Neuron (in vitro differentiated cells): Measurements from ENCODE around the gene SLF2.
A peak's percentile ranks its signal among the peaks of the same experiment; 100 is the strongest.

Experiments
- H2AFZ ChIP-seq: one replicate; pipeline ENCODE4 v1.6.1; 2013; ENCODE audit warnings: low read depth, mild to moderate bottlenecking, inconsistent platforms, low read length, moderate library complexity
- H3K27me3 ChIP-seq: one replicate; pipeline ENCODE4 v1.6.1; 2013; ENCODE audit warnings: low read length; ENCODE audit not compliant: insufficient read depth
- H3K36me3 ChIP-seq: one replicate; pipeline ENCODE4 v1.6.1; 2013; ENCODE audit warnings: low read length; ENCODE audit not compliant: insufficient read depth
- H3K4me1 ChIP-seq: one replicate; pipeline ENCODE4 v1.6.1; 2013; ENCODE audit warnings: low read length; ENCODE audit not compliant: insufficient read depth
- H3K4me3 ChIP-seq: 2 replicates; pipeline ENCODE4 v1.5.1; 2013; ENCODE audit warnings: mild to moderate bottlenecking, low read length, moderate library complexity
- H3K9me3 ChIP-seq: one replicate; pipeline ENCODE4 v1.6.1; 2013; ENCODE audit warnings: low read length

SLF2 gene

DNA sequence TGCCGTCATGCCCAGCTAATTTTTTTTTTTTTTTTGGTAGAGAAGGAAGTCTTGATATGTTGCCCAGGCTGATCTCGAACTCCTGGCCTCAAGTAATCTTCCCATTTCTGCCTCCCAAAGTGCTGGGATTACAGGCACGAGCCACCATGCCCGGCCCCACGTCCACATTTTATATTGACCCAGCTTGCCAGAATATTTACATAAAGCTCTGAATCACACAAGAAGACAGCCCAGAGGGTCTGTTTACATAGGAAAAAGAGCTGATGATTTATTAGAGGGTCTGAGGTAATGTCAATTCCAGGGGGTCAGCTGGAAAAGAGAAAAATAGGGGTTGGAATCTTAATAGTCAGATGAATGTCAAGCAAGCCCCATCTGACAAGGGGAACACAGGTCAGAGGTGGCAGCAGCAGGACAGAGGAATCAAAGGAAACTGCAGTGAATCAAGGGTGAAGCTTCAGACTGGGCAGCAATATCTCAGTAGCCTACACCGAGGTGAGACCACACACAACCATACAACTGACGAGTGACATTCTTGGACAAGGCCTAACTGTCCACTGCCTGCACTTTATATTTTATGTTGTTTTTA, 15.8 kb upstream of the SLF2 start:
- Histone ChIP-seq H2AFZ (no peak overlapping the region), H3K36me3 (no peaks in the 10 kb centered on the region), H3K4me3 (no peak overlapping the region), H3K4me1 (peaks cover 8% of the 10 kb centered on the region), H3K9me3 (no peaks in the 10 kb centered on the region), H3K27me3 (peaks cover 3% of the 10 kb centered on the region)

GRCh38 chr10:100897976-100898375, 14.8 kb upstream of the SLF2 start:
- Histone ChIP-seq H3K27me3 (peaks cover 3% of the 10 kb centered on the region), H2AFZ (no peak overlapping the region), H3K4me3 (no peak overlapping the region), H3K36me3 (no peaks in the 10 kb centered on the region), H3K9me3 (no peaks in the 10 kb centered on the region), H3K4me1 (peaks cover 8% of the 10 kb centered on the region)

DNA sequence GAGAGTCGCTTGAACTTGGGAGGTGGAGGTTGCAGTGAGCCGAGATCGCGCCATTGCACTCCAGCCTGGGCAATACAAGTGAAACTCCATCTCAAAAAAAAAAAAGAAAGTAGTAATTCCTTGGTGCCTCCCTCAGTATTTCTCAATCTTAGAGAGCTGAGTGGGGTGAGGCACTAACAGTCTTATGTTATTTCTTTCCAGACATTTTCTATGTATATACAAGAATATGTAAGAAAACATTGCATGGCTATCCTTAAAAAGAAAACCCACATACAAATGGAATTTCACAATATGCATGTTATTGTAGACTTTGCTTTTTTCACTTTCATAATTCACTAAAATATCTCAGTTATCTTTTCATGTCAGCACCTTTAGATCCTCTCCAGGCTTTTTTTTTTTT, 13.6 kb upstream of the SLF2 start:
- no peaks in the 10 kb centered on the region for H3K36me3 ChIP-seq
- no peak overlapping the region for H3K4me3 ChIP-seq
- no peak overlapping the region for H2AFZ ChIP-seq
- H3K4me1 ChIP-seq = peaks cover 8% of the 10 kb centered on the region
- H3K9me3 ChIP-seq = no peaks in the 10 kb centered on the region
- H3K27me3 ChIP-seq = peaks cover 3% of the 10 kb centered on the region

GRCh38 chr10:100901051-100901450, 11.7 kb upstream of the SLF2 start:
- Histone ChIP-seq H2AFZ (no peak overlapping the region), H3K4me3 (no peak overlapping the region), H3K36me3 (no peaks in the 10 kb centered on the region), H3K9me3 (no peaks in the 10 kb centered on the region), H3K27me3 (peaks cover 3% of the 10 kb centered on the region), H3K4me1 (peaks cover 8% of the 10 kb centered on the region)

DNA sequence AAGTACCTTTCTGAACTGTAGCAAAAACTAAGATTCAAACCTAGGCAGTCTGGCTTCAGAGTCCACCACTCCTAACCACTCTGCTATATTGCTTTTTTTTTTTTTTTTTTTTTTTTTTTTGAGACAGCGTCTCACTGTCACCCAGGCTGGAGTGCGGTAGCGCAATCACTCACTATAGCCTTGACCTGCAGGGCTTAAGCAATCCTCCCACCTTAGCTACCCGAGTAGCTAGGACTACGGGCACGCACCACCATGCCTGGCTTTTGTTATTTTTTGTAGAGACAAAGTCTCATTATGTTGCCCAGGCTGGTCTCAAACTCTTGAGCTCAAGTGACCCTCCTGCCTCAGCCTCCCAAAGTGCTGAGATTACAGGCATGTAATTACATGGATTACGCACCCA, 10.1 kb upstream of the SLF2 start:
- H3K9me3 ChIP-seq = no peaks in the 10 kb centered on the region

GRCh38 chr10:100904917-100905316, 7.8 kb upstream of the SLF2 start:
- Histone ChIP-seq H3K36me3 (no peaks in the 10 kb centered on the region), H3K4me3 (no peak overlapping the region), H3K9me3 (no peaks in the 10 kb centered on the region), H3K27me3 (peaks cover 1% of the 10 kb centered on the region), H3K4me1 (peaks cover 7% of the 10 kb centered on the region), H2AFZ (no peak overlapping the region)

More for the DNA sequence above, 10.1 kb upstream of the SLF2 start:
- Histone ChIP-seq H2AFZ (no peak overlapping the region), H3K36me3 (no peaks in the 10 kb centered on the region), H3K4me3 (no peak overlapping the region), H3K4me1 (no peaks in the 10 kb centered on the region), H3K27me3 (peaks cover 3% of the 10 kb centered on the region)

- Histone ChIP-seq H3K9me3 (no peaks in the 10 kb centered on the region), H3K36me3 (no peaks in the 10 kb centered on the region), H3K4me1 (peaks cover 15% of the 10 kb centered on the region), H3K4me3 (no peak overlapping the region), H3K27me3 (no peaks in the 10 kb centered on the region), H2AFZ (no peak overlapping the region)
Measured at GRCh38 chr10:100907175-100907574, 5.6 kb upstream of the SLF2 start.

- H3K27me3 ChIP-seq = no peaks in the 10 kb centered on the region
- H3K4me1 ChIP-seq = peaks cover 16% of the 10 kb centered on the region
- H3K36me3 ChIP-seq = no peaks in the 10 kb centered on the region
- no peak overlapping the region for H3K4me3 ChIP-seq
- H3K9me3 ChIP-seq = no peaks in the 10 kb centered on the region
- H2AFZ ChIP-seq = no peak overlapping the region
Measured at GRCh38 chr10:100907773-100908363, 4.9 kb upstream of the SLF2 start.

DNA sequence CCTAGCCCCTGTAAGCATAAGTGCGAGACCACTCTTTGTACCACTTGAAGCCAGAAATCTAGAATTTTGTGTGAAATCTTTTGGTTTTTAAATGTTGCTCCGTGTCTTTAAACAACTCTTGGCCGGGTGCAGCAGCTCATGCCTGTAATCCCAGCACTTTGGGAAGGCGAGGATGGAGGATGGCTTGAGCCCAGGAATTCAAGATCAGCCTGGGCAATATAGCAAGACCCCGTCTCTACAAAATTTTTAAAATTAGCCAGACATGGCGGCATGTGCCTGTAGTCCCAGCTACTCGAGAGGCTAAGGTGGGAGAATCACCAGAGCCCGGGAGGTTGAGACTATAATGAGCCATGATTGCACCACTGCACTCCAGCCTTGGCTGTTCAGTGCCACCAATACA, 4.4 kb upstream of the SLF2 start:
- no peaks in the 10 kb centered on the region for H3K36me3 ChIP-seq
- no peak overlapping the region for H2AFZ ChIP-seq
- H3K9me3 ChIP-seq = no peaks in the 10 kb centered on the region
- no peaks in the 10 kb centered on the region for H3K27me3 ChIP-seq
- H3K4me1 ChIP-seq = peaks cover 16% of the 10 kb centered on the region
- no peak overlapping the region for H3K4me3 ChIP-seq

DNA sequence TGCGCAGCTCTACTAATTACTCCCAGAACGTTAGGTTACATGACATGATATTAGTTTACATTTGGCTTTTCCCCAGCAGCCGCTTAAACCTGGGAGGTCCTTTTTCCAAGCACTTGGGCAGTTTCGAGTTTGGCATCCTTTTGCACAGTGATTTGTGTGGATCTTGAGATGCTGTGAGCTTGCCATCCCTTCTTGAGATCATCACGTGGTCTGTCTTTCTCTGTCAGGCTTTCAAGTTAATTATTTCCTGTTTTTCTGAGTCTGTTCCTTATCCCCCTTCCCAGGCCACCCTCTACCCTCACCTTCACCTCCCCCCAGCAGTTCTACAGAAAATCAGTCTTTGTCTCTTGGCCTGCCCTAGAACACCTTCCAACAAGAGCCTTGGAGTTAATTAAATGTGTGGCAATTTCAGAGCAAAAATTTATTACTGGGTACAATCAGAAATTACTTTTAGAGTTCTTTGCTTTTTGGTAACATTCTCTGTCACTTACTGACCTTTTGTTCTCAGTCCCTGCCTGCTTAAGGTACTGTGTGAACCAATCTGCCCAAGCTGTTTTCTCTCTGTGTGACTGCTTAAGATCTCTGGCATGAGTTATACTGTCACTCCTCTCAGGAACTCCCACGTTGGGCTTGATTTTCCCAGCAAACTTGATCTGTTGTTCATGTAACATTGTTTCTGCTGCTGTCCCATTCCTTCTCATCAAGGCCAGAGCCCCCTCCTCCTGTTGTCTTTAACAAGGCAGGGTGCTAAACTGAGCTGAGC, 3.1 kb upstream of the SLF2 start:
- H3K4me3 ChIP-seq = no peak overlapping the region
- peaks cover 3% of the 10 kb centered on the region for H3K36me3 ChIP-seq
- H2AFZ ChIP-seq = peak overlapping the region; percentile 8
- peaks cover 27% of the 10 kb centered on the region for H3K4me1 ChIP-seq
- H3K9me3 ChIP-seq = no peaks in the 10 kb centered on the region
- H3K27me3 ChIP-seq = no peaks in the 10 kb centered on the region

GRCh38 chr10:100911472-100911871, 1.3 kb upstream of the SLF2 start:
- Histone ChIP-seq H3K4me3 (no peak overlapping the region), H3K4me1 (peaks cover 33% of the 10 kb centered on the region), H3K27me3 (no peaks in the 10 kb centered on the region), H3K9me3 (no peaks in the 10 kb centered on the region), H2AFZ (peak overlapping the region; percentile 64), H3K36me3 (peaks cover 14% of the 10 kb centered on the region)

- Histone ChIP-seq H3K4me3 (peak overlapping the region; percentile 76), H3K9me3 (no peaks in the 10 kb centered on the region), H3K27me3 (no peaks in the 10 kb centered on the region), H3K36me3 (peaks cover 20% of the 10 kb centered on the region), H2AFZ (peak overlapping the region; percentile 64), H3K4me1 (peaks cover 33% of the 10 kb centered on the region)
Measured at GRCh38 chr10:100912013-100912604, 654 bp upstream of the SLF2 start.

GRCh38 chr10:100913470-100913865, 705 bp downstream of the SLF2 start:
- H3K27me3 ChIP-seq = no peaks in the 10 kb centered on the region
- peaks cover 32% of the 10 kb centered on the region for H3K36me3 ChIP-seq
- H3K4me1 ChIP-seq = peaks cover 33% of the 10 kb centered on the region
- H3K4me3 ChIP-seq = peak overlapping the region; percentile 76
- no peak overlapping the region for H2AFZ ChIP-seq
- H3K9me3 ChIP-seq = no peaks in the 10 kb centered on the region
